GM19238 (cell line): ENCODE measurements around the gene MAZ.

Experiments used
- DNase-seq: peaks from one replicate; pipeline ENCODE4 v3.0.0; 2011; ENCODE audit warnings: low spot score; ENCODE audit not compliant: insufficient read length

MAZ gene

GRCh38 chr16:29852654-29853053 lies 46.3 kb downstream of the MAZ start:
- no peak for DNase-seq

DNA sequence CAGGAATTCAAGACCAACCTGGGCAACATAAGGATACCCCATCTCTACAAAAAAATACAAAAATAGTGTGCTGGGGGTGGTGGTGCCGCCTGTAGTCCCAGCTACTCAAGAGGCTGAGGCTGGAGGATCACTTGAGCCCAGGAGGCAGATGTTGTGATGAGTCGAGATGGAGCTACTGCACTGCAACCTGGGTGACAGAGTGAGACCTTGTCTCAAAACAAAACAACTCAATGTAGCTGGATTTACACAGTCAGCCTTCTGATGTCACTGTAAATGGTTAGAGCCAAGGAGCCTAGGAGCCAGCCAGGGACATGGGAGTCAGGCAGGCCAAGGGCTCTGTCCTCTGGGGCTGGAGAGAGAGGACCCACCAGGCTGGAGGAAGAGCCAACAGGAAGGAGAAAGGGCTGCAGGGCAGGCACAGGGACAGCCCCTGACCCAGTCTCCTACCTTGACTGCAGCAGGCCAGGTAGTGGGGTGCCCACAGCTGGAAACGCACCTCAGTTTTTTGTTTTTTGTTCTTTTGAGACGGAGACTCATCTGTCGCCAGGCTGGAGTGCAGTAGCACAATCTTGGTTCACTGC lies 48.3 kb downstream of the MAZ start:
- no peak for DNase-seq

- no peak for DNase-seq
These were observed 50.9 kb downstream of the MAZ start for GRCh38 chr16:29857133-29857760.

DNA sequence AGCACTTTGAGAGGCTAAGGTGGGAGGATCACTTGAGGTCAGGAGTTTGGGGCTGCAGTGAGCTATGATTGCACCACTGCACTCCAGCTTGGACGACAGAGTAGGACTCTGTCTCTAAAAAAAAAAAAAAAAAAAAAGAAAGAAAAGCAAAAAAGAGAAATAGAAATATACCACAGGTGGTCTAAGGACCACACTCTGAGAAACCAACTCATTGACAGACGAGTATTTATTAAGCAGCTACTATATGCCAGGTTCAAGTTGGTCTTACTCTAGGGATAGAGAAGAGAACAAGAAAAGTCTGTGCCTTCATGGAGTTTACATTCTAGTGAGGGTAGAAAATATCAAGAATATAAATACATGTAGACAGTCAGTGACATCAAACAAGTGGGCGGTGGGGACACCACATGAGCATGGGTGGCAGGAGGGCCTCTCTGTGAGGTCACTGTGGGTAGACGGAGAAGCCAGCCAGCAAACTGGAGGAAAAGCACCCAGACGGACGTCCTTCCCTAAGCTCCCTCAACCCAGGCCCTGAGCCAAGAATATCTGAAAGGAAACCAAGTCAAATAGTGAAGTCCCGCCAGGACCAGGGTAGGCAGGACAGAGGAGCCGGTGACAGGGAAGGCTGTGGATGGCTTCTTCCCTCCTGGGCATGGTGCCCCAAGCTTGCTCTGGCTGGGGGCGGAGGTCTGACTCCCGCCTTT lies 52.0 kb downstream of the MAZ start:
- no peak for DNase-seq

DNA sequence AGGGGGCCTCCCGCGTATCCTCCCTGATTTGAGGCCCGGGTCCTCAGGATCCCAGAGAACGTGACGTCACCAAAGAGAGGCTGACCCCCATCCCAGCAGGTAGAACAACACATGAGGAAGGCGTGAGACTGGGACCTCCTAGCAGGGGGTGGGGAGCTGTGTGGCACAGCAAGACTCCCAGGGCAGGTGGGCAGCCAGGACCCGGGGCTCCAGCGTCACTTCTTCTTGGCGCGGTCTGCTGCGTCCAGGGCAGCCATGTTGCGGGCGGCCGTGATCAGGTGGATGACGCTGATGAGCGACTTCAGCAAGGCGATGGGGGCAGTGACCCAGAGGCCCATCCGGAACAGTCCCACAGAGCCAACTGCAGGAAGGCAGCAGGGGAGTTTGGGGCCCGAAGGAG lies 52.6 kb downstream of the MAZ start:
- no peak for DNase-seq

DNA sequence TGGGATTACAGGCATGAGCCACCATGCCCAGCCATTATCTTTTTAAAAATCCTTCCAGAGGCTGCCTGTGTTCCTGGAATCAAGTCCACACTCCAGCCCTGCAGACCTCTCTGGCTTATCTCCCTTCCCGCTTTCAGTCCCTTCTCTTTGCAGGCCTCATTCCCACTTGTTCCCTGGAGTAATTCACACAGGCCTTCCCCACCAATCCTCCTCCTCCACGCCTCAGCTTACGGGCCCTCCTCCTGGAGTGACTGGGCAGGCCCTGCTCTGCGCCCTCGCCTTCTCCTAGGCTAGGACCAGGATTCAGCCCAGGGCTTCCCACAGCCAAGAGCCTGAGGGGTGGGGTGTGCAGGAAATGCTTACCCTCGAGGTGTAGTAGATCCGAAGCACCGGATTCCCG lies 53.9 kb downstream of the MAZ start:
- no peak for DNase-seq
